Inflammatory macrophage (primary cell): ENCODE measurements around the gene LYZ.

Source experiments
- DNase-seq, 2 donors: peaks; one replicate each; pipeline ENCODE4 v3.0.0-alpha.2; 2020 to 2022

The LYZ gene

GRCh38 chr12:69388371-69388770 lies 40.2 kb downstream of the LYZ start:
- DNase-seq, result peak; percentile 7 to 34

GRCh38 chr12:69389831-69390230 lies 41.6 kb downstream of the LYZ start:
- no peak for DNase-seq

- peak in 1 of 2 donors; percentile 19 for DNase-seq
Measured at GRCh38 chr12:69392179-69392928, 44.2 kb downstream of the LYZ start.

- no peak for DNase-seq
Measured at GRCh38 chr12:69396041-69396440, 47.9 kb downstream of the LYZ start.

- DNase-seq, result no peak
Measured at GRCh38 chr12:69396963-69397362, 48.8 kb downstream of the LYZ start.

GRCh38 chr12:69397978-69398377 lies 49.8 kb downstream of the LYZ start:
- DNase-seq, result no peak

- DNase-seq, result no peak
Measured at GRCh38 chr12:69401940-69402339, 53.8 kb downstream of the LYZ start.
